ENCODE measurements around the gene SCARF2. TPM values are rescaled to one million over a fixed set of nuclear protein-coding genes. Genes with fewer than 3 reads are reported as not detected.

The SCARF2 gene
- total and polyA plus RNA-seq, 4 donors = 8.5 to 35.4 (median 27.8) TPM

- 75 to 80% methylated on average over 10 to 12 of the region's 12 CpGs for WGBS, 2 donors
- ATAC-seq (ENCODE audit: low FRiP score) = no peak
- H3K9me3 ChIP-seq (ENCODE audit: control insufficient read depth, low read length) = no peaks in the 10 kb centered on the region
- H3K27ac ChIP-seq (ENCODE audit: low read depth in 1 of 2, low read length in 2 of 2) = no peak overlapping the region
- peaks cover 0 to 2% of the 10 kb centered on the region in 2 donors for H3K36me3 ChIP-seq (ENCODE audit: control insufficient read depth in 1 of 2, insufficient read depth in 2 of 2, low read length in 1 of 2)
- intact Hi-C loops (cut with DNase I) = no loop called here
- H3K4me1 ChIP-seq (ENCODE audit: control insufficient read depth in 1 of 2, insufficient read depth in 2 of 2, low read length in 2 of 2) = no peaks in the 10 kb centered on the region
- no peak overlapping the region for H3K4me3 ChIP-seq (ENCODE audit: low read length in 2 of 2)
- DNase-seq = peak in 1 of 2 donors; percentile 41
- no peaks in the 10 kb centered on the region for H3K27me3 ChIP-seq (ENCODE audit: control insufficient read depth in 1 of 2, insufficient read depth in 2 of 2, low read length in 1 of 2)
These were observed 11.4 kb downstream of the SCARF2 start for GRCh38 chr22:20426259-20426615.

GRCh38 chr22:20425566-20426258 is 11.9 kb downstream of the SCARF2 start:
- Histone ChIP-seq H3K27ac (ENCODE audit: low read depth in 1 of 2, low read length in 2 of 2) (no peak overlapping the region), H3K9me3 (ENCODE audit: control insufficient read depth, low read length) (no peaks in the 10 kb centered on the region), H3K4me1 (ENCODE audit: control insufficient read depth in 1 of 2, insufficient read depth in 2 of 2, low read length in 2 of 2) (no peaks in the 10 kb centered on the region), H3K4me3 (ENCODE audit: low read length in 2 of 2) (no peak overlapping the region), H3K36me3 (ENCODE audit: control insufficient read depth in 1 of 2, insufficient read depth in 2 of 2, low read length in 1 of 2) (peaks cover 0 to 2% of the 10 kb centered on the region in 2 donors), H3K27me3 (ENCODE audit: control insufficient read depth in 1 of 2, insufficient read depth in 2 of 2, low read length in 1 of 2) (no peaks in the 10 kb centered on the region)
- no peak for ATAC-seq (ENCODE audit: low FRiP score)
- DNase-seq = peak; percentile 46 to 71
- 81 to 82% methylated on average over 66 to 96 of the region's 96 CpGs for WGBS, 2 donors
- intact Hi-C loops (cut with DNase I) = no loop called here

- H3K4me3 ChIP-seq (ENCODE audit: low read length in 2 of 2) = no peak overlapping the region
These were observed 12.6 kb downstream of the SCARF2 start for GRCh38 chr22:20424932-20425565.

DNA sequence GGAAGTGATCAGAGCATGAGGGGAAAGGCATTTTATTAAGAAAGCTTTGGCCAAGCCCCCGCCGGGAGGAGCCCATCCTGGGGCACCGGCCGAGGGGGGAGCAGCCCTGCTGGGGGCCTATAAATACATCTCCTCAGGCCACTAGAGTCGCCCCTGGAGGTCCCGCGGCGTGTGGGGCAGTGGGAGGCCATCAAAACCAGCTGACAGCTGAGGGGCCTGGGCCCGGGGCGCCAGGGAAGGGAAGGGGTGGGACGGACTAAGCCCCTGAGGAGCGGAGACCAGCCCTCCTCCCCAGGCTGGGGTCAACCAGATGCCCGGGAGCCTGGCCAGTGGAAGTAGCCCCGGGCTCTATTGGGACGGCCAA is 13.1 kb downstream of the SCARF2 start:
- ATAC-seq (ENCODE audit: low FRiP score) (no peak), DNase-seq (no peak)
- intact Hi-C loops (cut with DNase I) = no loop called here
- WGBS, 2 donors = 71 to 79% methylated on average over 15 of the region's 15 CpGs
- H3K4me1 ChIP-seq (ENCODE audit: control insufficient read depth in 1 of 2, insufficient read depth in 2 of 2, low read length in 2 of 2) = no peaks in the 10 kb centered on the region
- H3K27me3 ChIP-seq (ENCODE audit: control insufficient read depth in 1 of 2, insufficient read depth in 2 of 2, low read length in 1 of 2) = no peaks in the 10 kb centered on the region
- no peak overlapping the region for H3K4me3 ChIP-seq (ENCODE audit: low read length in 2 of 2)
- H3K27ac ChIP-seq (ENCODE audit: low read depth in 1 of 2, low read length in 2 of 2) = no peak overlapping the region
- H3K9me3 ChIP-seq (ENCODE audit: control insufficient read depth, low read length) = no peaks in the 10 kb centered on the region
- H3K36me3 ChIP-seq (ENCODE audit: control insufficient read depth in 1 of 2, insufficient read depth in 2 of 2, low read length in 1 of 2) = peaks cover 0 to 2% of the 10 kb centered on the region in 2 donors

More at GRCh38 chr22:20424932-20425565, 12.6 kb downstream of the SCARF2 start:
- WGBS, 2 donors = 86 to 87% methylated on average over 58 to 59 of the region's 59 CpGs
- ATAC-seq (ENCODE audit: low FRiP score) (no peak), DNase-seq (peak in 1 of 2 donors; percentile 52)
- intact Hi-C loops (cut with DNase I) = no loop called here
- no peak overlapping the region for H3K27ac ChIP-seq (ENCODE audit: low read depth in 1 of 2, low read length in 2 of 2)
- no peaks in the 10 kb centered on the region for H3K4me1 ChIP-seq (ENCODE audit: control insufficient read depth in 1 of 2, insufficient read depth in 2 of 2, low read length in 2 of 2)
- H3K36me3 ChIP-seq (ENCODE audit: control insufficient read depth in 1 of 2, insufficient read depth in 2 of 2, low read length in 1 of 2) = peaks cover 0 to 2% of the 10 kb centered on the region in 2 donors
- H3K9me3 ChIP-seq (ENCODE audit: control insufficient read depth, low read length) = no peaks in the 10 kb centered on the region
- H3K27me3 ChIP-seq (ENCODE audit: control insufficient read depth in 1 of 2, insufficient read depth in 2 of 2, low read length in 1 of 2) = no peaks in the 10 kb centered on the region

- H3K9me3 ChIP-seq (ENCODE audit: control insufficient read depth, low read length) = no peaks in the 10 kb centered on the region
- no peak overlapping the region for H3K4me3 ChIP-seq (ENCODE audit: low read length in 2 of 2)
- DNase-seq = peak; percentile 45 to 70
- peaks cover 0 to 2% of the 10 kb centered on the region in 2 donors for H3K36me3 ChIP-seq (ENCODE audit: control insufficient read depth in 1 of 2, insufficient read depth in 2 of 2, low read length in 1 of 2)
- WGBS, 2 donors = 47 to 56% methylated on average over 30 to 31 of the region's 31 CpGs
- no peaks in the 10 kb centered on the region for H3K27me3 ChIP-seq (ENCODE audit: control insufficient read depth in 1 of 2, insufficient read depth in 2 of 2, low read length in 1 of 2)
- intact Hi-C loops (cut with DNase I) = loop anchor here in 1 of 2 donors (2.0 kb wide), 1 partner anchor 13 kb away; the partner anchor contains the start of gene SCARF2
- no peak overlapping the region for H3K27ac ChIP-seq (ENCODE audit: low read depth in 1 of 2, low read length in 2 of 2)
- ATAC-seq (ENCODE audit: low FRiP score) = no peak
- no peaks in the 10 kb centered on the region for H3K4me1 ChIP-seq (ENCODE audit: control insufficient read depth in 1 of 2, insufficient read depth in 2 of 2, low read length in 2 of 2)
These were observed 13.6 kb downstream of the SCARF2 start for GRCh38 chr22:20423906-20424551.

DNA sequence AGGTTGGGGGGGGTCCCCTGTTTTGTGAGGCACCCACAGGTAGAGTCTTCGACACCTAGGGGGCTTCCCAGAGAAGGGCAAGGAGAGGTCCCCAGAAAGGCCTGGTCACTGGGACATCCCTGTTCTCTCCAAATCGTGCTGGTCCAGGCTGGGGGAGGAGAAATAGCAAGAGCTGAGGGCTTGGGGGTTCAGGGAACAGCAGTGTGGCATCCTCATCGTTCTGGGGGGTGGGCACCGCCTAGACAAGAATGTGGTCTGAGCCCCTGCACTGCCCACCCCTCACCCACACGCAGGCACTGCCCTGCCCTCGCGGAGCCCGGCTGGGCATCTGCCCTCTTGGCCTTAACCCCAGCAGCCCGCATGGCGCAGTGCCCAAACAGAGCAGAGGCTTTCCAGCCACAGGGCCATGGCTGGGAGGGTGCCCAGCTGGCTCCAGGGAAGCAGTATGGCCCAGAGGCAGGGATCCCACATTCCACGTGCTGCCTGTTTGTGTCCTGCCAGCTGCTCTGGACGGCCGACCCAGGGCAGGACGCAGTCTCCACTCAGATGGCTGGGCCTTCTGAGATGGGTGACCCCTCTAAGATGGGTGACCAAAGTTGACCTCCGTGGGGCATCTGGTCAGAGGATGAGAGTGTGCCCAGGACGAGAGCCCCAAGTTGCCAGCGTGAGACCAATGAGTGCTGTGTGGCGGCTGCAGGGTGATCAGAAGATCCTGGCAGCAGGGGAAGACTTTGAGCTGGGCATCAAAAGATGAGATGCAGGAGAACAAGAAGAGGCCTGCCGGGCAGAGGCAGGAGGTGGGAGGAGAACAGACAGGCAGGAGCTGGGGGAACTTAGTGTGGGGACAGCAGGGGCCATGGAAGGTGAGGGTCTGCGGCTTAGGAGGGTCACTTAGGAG is 14.4 kb downstream of the SCARF2 start:
- DNase-seq = peak; percentile 81 to 91

GRCh38 chr22:20422271-20423007 is 15.2 kb downstream of the SCARF2 start:
- H3K36me3 ChIP-seq (ENCODE audit: control insufficient read depth in 1 of 2, insufficient read depth in 2 of 2, low read length in 1 of 2) = peaks cover 0 to 2% of the 10 kb centered on the region in 2 donors
- no peaks in the 10 kb centered on the region for H3K9me3 ChIP-seq (ENCODE audit: control insufficient read depth, low read length)
- H3K4me3 ChIP-seq (ENCODE audit: low read length in 2 of 2) = no peak overlapping the region
- no peak overlapping the region for H3K27ac ChIP-seq (ENCODE audit: low read depth in 1 of 2, low read length in 2 of 2)
- intact Hi-C loops (cut with DNase I) = loop anchor here in 1 of 2 donors (2.0 kb wide), 1 partner anchor 14 kb away; the partner anchor contains the start of gene SCARF2
- H3K27me3 ChIP-seq (ENCODE audit: control insufficient read depth in 1 of 2, insufficient read depth in 2 of 2, low read length in 1 of 2) = no peaks in the 10 kb centered on the region
- ATAC-seq (ENCODE audit: low FRiP score) (no peak), DNase-seq (peak; percentile 51 to 73)
- WGBS, 2 donors = 14 to 18% methylated on average over 21 of the region's 21 CpGs
- no peaks in the 10 kb centered on the region for H3K4me1 ChIP-seq (ENCODE audit: control insufficient read depth in 1 of 2, insufficient read depth in 2 of 2, low read length in 2 of 2)

More for the DNA sequence above, 14.4 kb downstream of the SCARF2 start:
- WGBS, 2 donors = 13 to 14% methylated on average over 20 of the region's 20 CpGs
- Histone ChIP-seq H3K27me3 (ENCODE audit: control insufficient read depth in 1 of 2, insufficient read depth in 2 of 2, low read length in 1 of 2) (no peaks in the 10 kb centered on the region), H3K27ac (ENCODE audit: low read depth in 1 of 2, low read length in 2 of 2) (no peak overlapping the region), H3K36me3 (ENCODE audit: control insufficient read depth in 1 of 2, insufficient read depth in 2 of 2, low read length in 1 of 2) (peaks cover 0 to 2% of the 10 kb centered on the region in 2 donors), H3K9me3 (ENCODE audit: control insufficient read depth, low read length) (no peaks in the 10 kb centered on the region), H3K4me1 (ENCODE audit: control insufficient read depth in 1 of 2, insufficient read depth in 2 of 2, low read length in 2 of 2) (no peaks in the 10 kb centered on the region), H3K4me3 (ENCODE audit: low read length in 2 of 2) (no peak overlapping the region)
- peak; percentile 75 for ATAC-seq (ENCODE audit: low FRiP score)
- intact Hi-C loops (cut with DNase I) = loop anchor here in 1 of 2 donors (2.0 kb wide), 1 partner anchor 14 kb away; the partner anchor contains the start of gene SCARF2

Data from aorta (tissue), 5 donors.